ENCODE measurements around the gene IFNA13.

The IFNA13 gene

DNA sequence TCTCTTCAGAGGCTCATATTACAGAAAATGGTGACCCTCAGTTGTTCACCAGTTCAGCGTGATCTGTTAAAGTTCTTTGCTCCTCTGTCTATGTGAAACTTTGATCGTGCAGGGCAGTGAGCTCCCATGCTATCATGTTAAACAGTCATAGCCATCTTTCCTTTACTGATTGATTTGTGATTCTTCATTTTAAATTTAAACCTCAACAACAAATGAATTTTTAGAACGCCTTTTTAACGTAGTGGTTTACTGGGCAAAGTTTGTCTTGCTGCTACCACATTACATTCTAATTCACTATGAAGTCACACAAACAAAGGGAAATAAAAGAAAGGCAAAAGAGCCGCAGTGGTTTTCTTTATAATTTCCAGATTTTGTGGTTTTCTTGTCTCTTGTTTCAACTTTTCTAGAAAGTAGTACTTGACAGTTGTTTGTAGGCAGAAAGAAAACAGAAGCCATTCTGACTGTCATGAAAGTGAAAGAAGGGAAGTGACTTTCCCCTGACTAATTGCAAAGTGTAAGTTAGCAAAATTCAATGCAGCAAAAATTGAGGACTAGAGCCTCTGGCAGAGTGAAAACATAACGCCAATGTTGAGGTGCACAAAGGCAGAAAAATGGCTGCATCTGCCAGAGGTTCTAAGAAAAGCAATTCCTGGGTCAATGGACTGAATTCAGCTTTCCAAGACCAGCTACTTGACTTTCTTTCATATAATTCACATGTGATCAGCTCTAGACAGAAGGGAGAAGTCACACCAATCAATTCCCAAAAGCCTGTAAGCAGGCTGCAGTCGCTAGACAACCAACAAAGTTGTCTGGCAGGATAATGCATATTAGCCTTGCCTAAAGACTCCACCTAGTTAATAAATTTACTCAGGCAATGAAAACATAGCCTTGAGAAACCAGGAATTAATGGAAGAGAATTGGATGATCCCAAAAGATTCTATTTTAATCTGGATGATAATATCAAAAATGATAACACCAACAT lies 10.1 kb downstream of the IFNA13 start:
- no peak for DNase-seq

GRCh38 chr9:21350787-21351186 lies 17.1 kb downstream of the IFNA13 start, which contains the start of gene IFNA6:
IFNA6 (minus strand) TSS chr9:21350887; CDS start chr9:21350887, 0 bp downstream.
- DNase-seq, result no peak

DNA sequence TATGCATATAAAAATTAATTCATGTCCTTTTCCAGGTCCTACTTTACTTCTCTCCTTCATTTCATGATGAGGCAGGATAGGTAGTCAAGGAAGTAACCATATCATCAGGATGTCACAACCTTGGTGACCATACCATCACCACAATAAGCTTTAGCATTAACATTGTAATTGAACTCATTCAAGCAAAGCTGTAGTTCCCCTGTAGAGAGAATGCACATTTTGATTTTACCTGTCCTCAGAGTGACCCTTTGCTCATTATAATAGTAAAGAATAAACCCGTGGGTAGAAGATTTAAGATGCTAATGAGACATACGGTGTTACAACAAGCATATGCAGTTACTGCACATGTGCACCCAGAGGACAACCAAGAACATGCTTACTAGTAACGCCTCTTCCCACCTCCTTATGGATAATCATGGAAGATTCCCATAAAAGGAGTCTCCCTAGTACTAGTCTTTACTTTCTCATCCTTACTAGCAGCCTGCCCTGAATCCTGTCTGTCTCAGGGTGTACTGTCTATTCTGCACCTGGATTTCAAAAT lies 19.4 kb downstream of the IFNA13 start:
- no peak for DNase-seq

DNA sequence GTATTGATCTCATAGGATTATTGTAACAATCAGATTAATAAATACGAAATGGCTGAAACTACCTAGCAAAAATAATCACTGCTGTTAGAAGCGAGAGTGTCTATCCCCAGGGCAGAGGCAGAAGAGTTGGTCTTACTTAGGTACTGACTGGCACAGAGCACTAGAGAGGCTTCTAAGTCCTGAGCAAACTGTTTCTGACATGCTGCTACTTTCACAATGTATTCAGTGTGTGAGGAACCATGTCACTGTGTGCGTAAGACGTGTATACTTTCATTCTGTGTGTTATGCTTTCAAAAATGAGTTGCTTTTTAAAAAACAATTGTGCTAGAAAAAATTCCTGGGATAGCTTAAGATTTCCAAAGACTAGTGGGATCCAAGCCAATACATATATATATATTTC lies 27.1 kb downstream of the IFNA13 start:
- DNase-seq, result no peak

DNA sequence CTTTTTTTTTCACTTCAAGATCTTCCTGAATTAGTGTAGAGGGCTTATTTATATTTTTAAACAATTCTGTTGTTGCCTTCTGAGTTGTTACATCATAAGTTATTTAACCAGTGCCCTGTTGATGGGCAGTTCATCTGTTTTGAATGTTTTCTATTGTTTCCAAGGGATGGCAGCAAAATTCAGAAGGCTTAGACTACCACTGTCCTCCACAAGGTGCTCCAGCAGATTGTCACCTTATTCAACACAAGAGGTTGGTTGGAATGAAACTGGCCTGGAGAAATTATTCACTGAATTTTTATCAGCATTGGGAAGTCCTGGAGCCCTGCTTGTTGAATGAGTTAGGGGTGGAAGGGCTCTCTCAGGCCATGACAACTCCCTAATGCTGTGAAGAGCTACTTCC lies 31.4 kb downstream of the IFNA13 start:
- peak; percentile 51 for DNase-seq

DNA sequence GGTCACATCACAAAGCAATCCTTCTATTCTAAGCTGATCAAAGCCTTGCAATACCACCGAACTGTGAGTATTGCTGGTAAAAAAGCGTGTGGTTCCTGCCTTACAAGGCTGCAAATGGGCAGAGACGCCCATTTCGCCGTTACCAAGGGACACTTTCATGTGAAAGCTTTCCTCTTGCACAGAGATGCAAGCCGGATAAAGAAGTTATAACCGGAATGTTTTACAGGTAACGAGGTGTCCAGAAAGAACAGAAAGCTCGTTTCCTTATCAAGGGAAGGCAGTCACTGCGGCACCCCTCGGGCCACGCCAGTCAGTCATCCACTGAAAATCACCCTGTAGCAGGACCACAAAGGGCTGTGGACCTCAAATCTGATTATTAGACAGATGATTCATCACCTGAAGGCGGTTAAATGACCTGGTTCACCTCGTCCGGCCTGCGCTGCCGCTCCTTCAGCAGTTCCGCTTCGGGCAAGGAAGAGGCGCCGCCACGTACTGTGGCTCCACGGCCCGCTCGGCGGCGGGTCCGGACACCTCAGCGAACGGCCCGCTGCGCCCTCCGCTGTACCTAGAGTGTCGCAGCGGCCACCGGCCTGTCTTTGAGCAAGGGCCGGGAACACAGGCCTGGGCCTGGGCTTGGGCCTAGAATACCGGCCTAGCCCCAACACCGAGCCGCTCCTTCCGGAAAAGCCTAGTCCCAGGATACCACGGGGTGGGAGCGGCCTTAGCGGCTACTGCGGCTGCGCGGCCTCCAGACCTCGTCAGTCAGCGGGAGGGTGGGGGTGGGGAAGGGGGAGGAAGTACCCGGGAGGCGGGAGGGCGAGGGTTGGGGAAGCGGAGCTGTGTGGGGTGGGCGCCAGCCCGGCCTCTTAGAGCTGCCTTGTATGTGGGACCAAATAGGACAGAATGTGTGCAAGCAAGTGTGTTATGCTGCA lies 32.9 kb downstream of the IFNA13 start, which contains the start of gene KLHL9:
Gene KLHL9, minus strand, starts transcription at position 704 of the 932 bp plus-strand sequence. Its CDS starts 545 bp downstream, at position 159.
- peak; percentile 92 for DNase-seq

DNA sequence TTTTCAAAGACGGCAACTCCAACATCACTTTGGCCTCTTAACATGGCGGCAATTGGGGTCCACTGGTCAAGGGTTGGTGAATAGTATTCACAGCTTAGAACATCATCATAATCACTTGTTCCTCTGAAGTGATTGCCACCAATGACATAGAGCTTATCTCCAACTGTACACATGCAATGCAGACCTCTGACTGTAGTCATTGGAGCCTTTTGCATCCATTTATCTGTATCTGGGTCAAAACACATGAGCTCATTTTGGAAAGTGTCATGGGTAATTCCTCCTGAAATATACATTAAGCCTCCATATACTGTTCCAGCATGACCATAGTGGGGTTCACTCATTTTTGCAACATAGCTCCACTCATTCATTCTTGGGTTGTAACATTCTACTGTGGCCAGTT lies 34.6 kb downstream of the IFNA13 start:
- no peak for DNase-seq

- no peak for DNase-seq
Measured at GRCh38 chr9:21331676-21332402, 36.0 kb downstream of the IFNA13 start.

- DNase-seq, result peak; percentile 69
Measured at GRCh38 chr9:21326526-21327139, 41.2 kb downstream of the IFNA13 start.

- DNase-seq, result peak; percentile 17
Measured at GRCh38 chr9:21324047-21324446, 43.8 kb downstream of the IFNA13 start.

DNA sequence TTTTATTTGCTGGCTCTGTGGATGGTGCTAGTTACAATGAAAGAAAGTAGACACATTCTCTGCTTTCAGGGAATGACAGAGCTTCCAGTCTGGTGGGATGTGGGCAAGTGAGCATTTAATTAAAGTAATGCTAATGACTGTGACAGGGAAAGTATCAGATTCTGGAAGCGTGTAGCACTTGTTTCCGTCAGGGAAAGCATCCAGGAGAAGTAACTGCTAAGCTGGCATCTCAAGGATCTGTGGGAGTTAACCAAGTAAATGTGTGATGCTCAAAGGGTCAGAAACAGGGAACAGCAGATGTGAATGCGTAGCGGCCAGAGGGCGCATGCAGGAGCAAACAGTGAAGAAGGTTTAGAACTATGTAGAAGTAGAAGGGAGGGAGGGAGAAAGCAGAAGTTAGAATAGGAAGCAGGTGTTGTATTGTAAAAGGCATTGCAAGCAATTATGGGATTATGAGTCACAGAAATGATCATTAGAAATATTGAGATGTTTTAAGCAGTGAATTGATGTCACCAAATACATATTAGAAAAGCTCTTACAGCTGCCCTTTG lies 44.9 kb downstream of the IFNA13 start:
- no peak for DNase-seq

DNA sequence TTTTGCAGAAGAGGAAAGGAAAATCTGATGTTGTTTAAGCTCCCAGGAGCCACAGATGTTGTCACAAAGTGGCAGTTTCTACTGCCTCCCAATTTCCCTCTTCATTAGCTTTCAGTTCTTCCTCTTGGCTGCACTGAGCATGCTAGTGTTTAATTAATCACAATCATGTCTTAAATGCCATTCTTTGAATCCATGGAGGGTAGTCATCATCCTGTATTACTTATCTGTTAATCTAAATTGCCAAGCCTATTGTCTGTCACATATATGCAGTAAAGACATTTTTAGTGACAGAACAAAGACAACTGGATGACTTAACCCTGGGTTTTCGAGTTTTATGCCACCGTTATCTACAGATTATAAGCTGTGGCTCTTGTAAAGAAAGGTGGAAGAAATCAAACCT lies 47.4 kb downstream of the IFNA13 start:
- no peak for DNase-seq

GRCh38 chr9:21317956-21318923 lies 49.6 kb downstream of the IFNA13 start:
- DNase-seq, result peak; percentile 72
